PC-9 (cell line): ENCODE measurements around the gene TSPAN18. TPM values are rescaled to one million over a fixed set of nuclear protein-coding genes. Genes with fewer than 3 reads are reported as not detected.

Experiments
- BruUV-seq: library from RNA; stranded (reverse); fragments of 400-500 nt; replicated peaks from 2 replicates; lab custom pipeline; 2021; lab: Mats Ljungman, UMichigan
- CTCF ChIA-PET: fragments of 300-600 bp; sonication (Branson Sonifier 250); formaldehyde crosslinking; loops from one replicate; lab custom pipeline; 2022; ENCODE audit warnings: antibody characterized with exemption; lab: Charles Lee
- POLR2A ChIA-PET: fragments of 300-600 bp; sonication (Branson Sonifier 250); formaldehyde crosslinking; loops from one replicate; lab custom pipeline; 2022; ENCODE audit warnings: antibody characterized with exemption; ENCODE audit not compliant: unreplicated experiment; lab: Charles Lee
- DNase-seq, 2 experiments: peaks; one replicate each; pipeline versions ENCODE4 v3.0.0 to v3.0.0-alpha.2; 2015 to 2022; ENCODE audit warnings: mixed read lengths in 1 of 2
- H2AFZ ChIP-seq: fragments of 200-600 bp; sonication (generic); 2 replicates; pipeline ENCODE4 v1.8.1; 2017; ENCODE audit warnings: antibody characterized with exemption
- H3F3A ChIP-seq: fragments of 200-600 bp; sonication (generic); 2 replicates; pipeline ENCODE4 v1.8.1; 2017; ENCODE audit warnings: antibody characterized with exemption, mild to moderate bottlenecking, low read depth; ENCODE audit not compliant: insufficient read depth
- H3K27ac ChIP-seq: fragments of 200-600 bp; sonication (generic); 2 replicates; pipeline ENCODE4 v1.6.1; 2016; ENCODE audit warnings: mixed run types
- H3K27me3 ChIP-seq: fragments of 200-600 bp; sonication (generic); 2 replicates; pipeline ENCODE4 v1.6.1; 2016; ENCODE audit warnings: low read depth, mixed run types; ENCODE audit not compliant: insufficient read depth
- H3K36me3 ChIP-seq: fragments of 200-600 bp; sonication (generic); 2 replicates; pipeline ENCODE4 v1.6.1; 2016; ENCODE audit warnings: low read depth, mixed run types
- H3K4me1 ChIP-seq: fragments of 200-600 bp; sonication (generic); replicated peaks from 2 replicates; pipeline ENCODE4 v1.6.1; 2016; ENCODE audit warnings: mixed run types; ENCODE audit not compliant: insufficient read depth
- H3K4me2 ChIP-seq: fragments of 200-600 bp; sonication (generic); 2 replicates; pipeline ENCODE4 v1.6.1; 2017; ENCODE audit warnings: mixed run types
- H3K4me3 ChIP-seq: fragments of 200-600 bp; sonication (generic); 2 replicates; pipeline ENCODE4 v1.6.1; 2016; ENCODE audit warnings: mixed run types
- H3K79me2 ChIP-seq: fragments of 200-600 bp; sonication (generic); 2 replicates; pipeline ENCODE4 v1.6.1; 2017; ENCODE audit warnings: low read depth, mixed run types
- H3K9me2 ChIP-seq: fragments of 200-600 bp; sonication (generic); 2 replicates; pipeline ENCODE4 v1.8.1; 2017; ENCODE audit warnings: mild to moderate bottlenecking; ENCODE audit not compliant: insufficient read depth
- H3K9me3 ChIP-seq: fragments of 200-600 bp; sonication (generic); 2 replicates; pipeline ENCODE4 v1.8.1; 2016; ENCODE audit warnings: low read depth; ENCODE audit not compliant: insufficient read depth
- H4K20me1 ChIP-seq: fragments of 200-600 bp; sonication (generic); 2 replicates; pipeline ENCODE4 v1.8.1; 2017; ENCODE audit not compliant: insufficient read depth
- CTCF ChIP-seq: fragments of 200-600 bp; sonication (generic); conservative IDR thresholded peaks from 2 replicates; pipeline ENCODE4 v1.6.1; 2017; ENCODE audit warnings: mixed run types, antibody characterized with exemption, mild to moderate bottlenecking, moderate library complexity
- EZH2 ChIP-seq: fragments of 200-600 bp; sonication (generic); IDR thresholded peaks from 2 replicates; pipeline ENCODE4 v1.8.0; 2017; ENCODE audit warnings: antibody characterized with exemption, low read depth
- intact Hi-C: fragments of 100-400 bp; cut with micrococcal nuclease; formaldehyde crosslinking; loops from one replicate; pipeline ENCODE4 v1.10.0; 2022; ENCODE audit not compliant: unreplicated experiment
- total RNA-seq: library from RNA; stranded (reverse); gene quantifications from 2 replicates; pipeline ENCODE4 v1.2.3, GENCODE V29; 2021

The TSPAN18 gene
- total RNA-seq, 1 experiment from 2014 or later = not detected

GRCh38 chr11:44901786-44902185 lies 175.0 kb downstream of the TSPAN18 start:
- ChIA-PET CTCF (no interaction called here), POLR2A (no interaction called here)
- no peak overlapping the region for H3K4me3 ChIP-seq
- peaks cover 74% of the 10 kb centered on the region for H3K27me3 ChIP-seq
- intact Hi-C loops = no loop called here
- H3K4me2 ChIP-seq = no peak overlapping the region
- H2AFZ ChIP-seq = no peak overlapping the region
- H3K27ac ChIP-seq = no peak overlapping the region
- no peaks in the 10 kb centered on the region for H3K4me1 ChIP-seq
- H3K79me2 ChIP-seq = no peaks in the 10 kb centered on the region
- no peaks in the 10 kb centered on the region for H3K9me2 ChIP-seq
- no peaks in the 10 kb centered on the region for H3K9me3 ChIP-seq
- TF ChIP-seq CTCF = no peak
- TF ChIP-seq EZH2 = no peak
- H3K36me3 ChIP-seq = no peaks in the 10 kb centered on the region
- DNase-seq = no peak
- BruUV-seq = no TSS peak
- no peaks in the 10 kb centered on the region for H3F3A ChIP-seq
- H4K20me1 ChIP-seq = no peaks in the 10 kb centered on the region

GRCh38 chr11:44903035-44903434 lies 176.3 kb downstream of the TSPAN18 start:
- Histone ChIP-seq H3K4me2 (no peak overlapping the region), H3K4me1 (no peaks in the 10 kb centered on the region), H2AFZ (no peak overlapping the region), H4K20me1 (no peaks in the 10 kb centered on the region), H3K4me3 (no peak overlapping the region), H3K27ac (no peak overlapping the region), H3K36me3 (no peaks in the 10 kb centered on the region), H3K79me2 (no peaks in the 10 kb centered on the region), H3K27me3 (peaks cover 71% of the 10 kb centered on the region), H3K9me3 (no peaks in the 10 kb centered on the region), H3K9me2 (no peaks in the 10 kb centered on the region), H3F3A (no peaks in the 10 kb centered on the region)
- POLR2A ChIA-PET = no interaction called here
- no TSS peak for BruUV-seq
- TF ChIP-seq EZH2 = no peak
- TF ChIP-seq CTCF = no peak
- intact Hi-C loops = no loop called here
- no peak for DNase-seq
- CTCF ChIA-PET = no interaction called here

GRCh38 chr11:44903518-44903917 lies 176.8 kb downstream of the TSPAN18 start:
- Histone ChIP-seq H3K4me2 (no peak overlapping the region), H4K20me1 (no peaks in the 10 kb centered on the region), H2AFZ (no peak overlapping the region), H3K79me2 (no peaks in the 10 kb centered on the region), H3K9me3 (no peaks in the 10 kb centered on the region), H3K4me1 (no peaks in the 10 kb centered on the region), H3K27ac (no peak overlapping the region), H3F3A (no peaks in the 10 kb centered on the region), H3K9me2 (no peaks in the 10 kb centered on the region), H3K36me3 (no peaks in the 10 kb centered on the region), H3K27me3 (peaks cover 70% of the 10 kb centered on the region), H3K4me3 (no peak overlapping the region)
- intact Hi-C loops = no loop called here
- BruUV-seq = no TSS peak
- TF ChIP-seq EZH2 (no peak), CTCF (no peak)
- POLR2A ChIA-PET = no interaction called here
- CTCF ChIA-PET = no interaction called here
- DNase-seq = no peak
